Epithelial cell of proximal tubule (primary cell): ENCODE measurements around the gene LCP1. TPM values are rescaled to one million over a fixed set of nuclear protein-coding genes. Genes with fewer than 3 reads are reported as not detected.

Source experiments
- DNase-seq: peaks from one replicate; pipeline ENCODE4 v3.0.0-alpha.2; 2011; ENCODE audit warnings: low read depth
- H3K4me3 ChIP-seq: 2 replicates; pipeline ENCODE4 v1.5.1; 2011; ENCODE audit warnings: low read depth, mild to moderate bottlenecking, low read length
- total RNA-seq: library from RNA; depleted of rRNA; stranded (reverse); fragments of >200 nt; gene quantifications from 2 replicates; pipeline ENCODE4 v1.2.3, GENCODE V29; 2015
- TF ChIP-seq, protein P1 (sequence below): conservative IDR thresholded peaks from 2 replicates; pipeline ENCODE4 v1.5.1; 2012; ENCODE audit warnings: low read depth, mild to moderate bottlenecking, low read length

Gene LCP1
- total RNA-seq, 1 donor from 2014 or later, result 7.0 TPM

DNA sequence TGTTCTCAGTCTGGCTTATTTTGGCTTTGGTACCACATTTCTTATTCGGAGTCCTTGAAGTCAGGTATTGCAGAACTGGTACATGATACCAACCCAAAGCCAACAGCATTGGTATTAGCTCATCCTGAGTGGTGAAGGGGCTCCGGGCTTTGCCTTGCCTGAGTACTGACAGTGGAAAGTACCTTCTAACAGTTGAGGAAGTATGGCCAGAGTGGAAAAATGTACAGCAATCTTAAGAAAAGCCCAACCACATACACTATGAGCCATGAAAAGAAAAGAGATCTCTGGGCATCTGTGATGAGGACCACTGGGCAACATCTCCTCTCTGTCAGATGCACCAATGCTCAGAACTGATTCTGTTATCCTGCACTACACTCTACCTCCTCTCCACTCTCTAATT is 8.3 kb downstream of the LCP1 start:
- no peak overlapping the region for H3K4me3 ChIP-seq
- no peak for DNase-seq
- TF ChIP-seq, protein P1, sequence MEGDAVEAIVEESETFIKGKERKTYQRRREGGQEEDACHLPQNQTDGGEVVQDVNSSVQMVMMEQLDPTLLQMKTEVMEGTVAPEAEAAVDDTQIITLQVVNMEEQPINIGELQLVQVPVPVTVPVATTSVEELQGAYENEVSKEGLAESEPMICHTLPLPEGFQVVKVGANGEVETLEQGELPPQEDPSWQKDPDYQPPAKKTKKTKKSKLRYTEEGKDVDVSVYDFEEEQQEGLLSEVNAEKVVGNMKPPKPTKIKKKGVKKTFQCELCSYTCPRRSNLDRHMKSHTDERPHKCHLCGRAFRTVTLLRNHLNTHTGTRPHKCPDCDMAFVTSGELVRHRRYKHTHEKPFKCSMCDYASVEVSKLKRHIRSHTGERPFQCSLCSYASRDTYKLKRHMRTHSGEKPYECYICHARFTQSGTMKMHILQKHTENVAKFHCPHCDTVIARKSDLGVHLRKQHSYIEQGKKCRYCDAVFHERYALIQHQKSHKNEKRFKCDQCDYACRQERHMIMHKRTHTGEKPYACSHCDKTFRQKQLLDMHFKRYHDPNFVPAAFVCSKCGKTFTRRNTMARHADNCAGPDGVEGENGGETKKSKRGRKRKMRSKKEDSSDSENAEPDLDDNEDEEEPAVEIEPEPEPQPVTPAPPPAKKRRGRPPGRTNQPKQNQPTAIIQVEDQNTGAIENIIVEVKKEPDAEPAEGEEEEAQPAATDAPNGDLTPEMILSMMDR, result no peak

DNA sequence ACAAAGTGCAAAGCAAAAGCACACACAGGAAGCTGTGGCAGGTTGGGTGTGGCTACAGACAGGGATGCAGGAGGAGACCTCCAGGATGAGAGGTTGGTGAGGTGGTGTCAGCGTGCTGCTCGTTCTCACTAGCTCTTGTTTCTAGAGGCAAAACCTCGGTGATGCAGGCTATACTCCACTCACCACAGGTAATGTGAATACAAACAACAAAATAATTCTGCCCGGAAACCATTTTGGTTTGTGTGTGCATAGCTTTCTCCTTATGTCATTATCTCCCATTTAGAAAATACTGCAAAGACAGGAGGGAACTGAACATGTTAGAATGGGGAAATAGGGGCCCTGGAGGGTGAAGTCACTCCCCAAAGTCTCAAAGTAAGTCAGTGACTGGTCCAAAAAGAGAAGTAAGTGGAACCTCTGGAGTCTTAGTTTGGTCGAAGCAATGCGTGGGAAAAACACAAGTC is 9.4 kb downstream of the LCP1 start:
- DNase-seq, result no peak
- H3K4me3 ChIP-seq, result no peak overlapping the region
- TF ChIP-seq, protein P1, result no peak

DNA sequence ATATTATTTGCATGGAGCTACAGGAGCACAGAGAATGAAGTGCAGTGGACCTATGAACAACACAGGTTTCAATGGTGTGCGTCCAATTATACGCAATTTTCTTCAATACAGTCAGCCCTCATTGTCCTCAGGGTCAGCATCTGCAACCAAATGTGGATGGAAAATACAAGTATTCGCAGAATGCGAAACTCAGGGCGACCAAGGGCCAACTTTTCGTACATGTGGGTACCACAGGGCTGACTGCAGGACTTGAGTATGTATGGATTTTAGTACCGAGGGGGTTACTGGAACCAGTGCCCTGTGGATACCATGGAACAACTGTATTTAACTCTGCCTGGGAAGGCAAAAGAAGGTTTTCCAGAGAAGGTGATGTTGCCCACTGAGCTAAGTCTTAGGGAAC is 10.2 kb downstream of the LCP1 start:
- no peak overlapping the region for H3K4me3 ChIP-seq
- no peak for DNase-seq
- TF ChIP-seq, protein P1, result no peak

DNA sequence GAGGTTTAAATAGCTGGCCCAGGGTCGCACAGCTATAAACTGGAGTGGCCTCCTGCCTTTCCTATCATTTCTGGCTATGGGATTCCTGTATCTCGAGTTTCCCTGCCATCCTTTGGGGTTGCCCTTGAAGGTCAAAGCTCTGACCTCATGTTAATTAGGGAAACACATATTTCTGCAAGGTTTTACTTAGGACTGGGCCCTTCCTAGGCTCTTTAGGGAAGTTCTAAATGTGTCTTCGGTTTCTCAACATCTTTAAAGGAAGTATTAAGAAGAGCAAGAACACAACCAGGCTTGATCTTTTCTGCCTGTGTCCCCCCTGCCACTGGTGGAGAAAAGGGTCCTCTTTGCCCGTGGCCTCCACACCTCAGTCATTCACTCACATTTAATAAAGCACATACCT is 10.8 kb downstream of the LCP1 start:
- no peak for DNase-seq
- H3K4me3 ChIP-seq, result no peak overlapping the region
- TF ChIP-seq, protein P1, result no peak

DNA sequence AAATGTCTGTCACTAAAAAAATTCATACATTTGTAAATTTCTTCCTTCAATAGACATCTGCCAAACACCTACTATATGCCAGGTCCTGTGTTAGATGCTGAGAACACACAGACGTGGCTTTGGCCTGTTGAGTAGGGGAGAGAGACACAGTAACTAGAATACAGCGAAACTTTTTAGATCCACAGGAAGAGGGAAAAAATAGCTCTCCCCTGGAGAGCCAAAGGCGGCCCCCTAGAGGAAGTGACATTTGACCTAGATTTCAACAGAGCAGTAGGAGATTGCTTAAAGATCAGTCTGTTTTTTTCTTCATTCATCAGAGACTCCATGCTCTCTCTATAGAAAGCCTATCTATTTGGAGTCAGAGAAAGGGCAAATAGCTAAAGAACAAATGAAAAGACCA is 11.3 kb downstream of the LCP1 start:
- no peak for DNase-seq
- H3K4me3 ChIP-seq, result no peak overlapping the region
- TF ChIP-seq, protein P1, result no peak

DNA sequence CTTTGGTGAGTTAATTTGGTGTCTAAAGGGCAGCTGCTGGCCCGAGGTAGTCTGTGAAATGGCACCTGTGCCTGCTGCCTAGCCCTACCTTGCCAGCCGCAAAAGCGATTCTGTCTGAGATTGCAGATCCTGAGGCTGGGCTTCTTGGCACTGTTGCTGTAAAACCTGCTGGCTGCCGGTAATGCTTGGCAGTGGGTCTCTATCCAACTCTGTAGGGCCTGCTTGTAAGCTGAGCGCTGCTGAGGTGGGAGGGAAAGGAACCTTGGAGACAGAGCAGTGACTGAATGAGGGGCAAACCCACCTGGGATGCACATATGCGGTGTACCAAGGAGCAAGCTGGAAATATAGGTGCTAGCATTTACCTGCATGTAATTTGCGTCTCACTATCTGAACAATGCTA is 11.7 kb downstream of the LCP1 start:
- TF ChIP-seq, protein P1, result no peak
- H3K4me3 ChIP-seq, result no peak overlapping the region
- DNase-seq, result no peak

DNA sequence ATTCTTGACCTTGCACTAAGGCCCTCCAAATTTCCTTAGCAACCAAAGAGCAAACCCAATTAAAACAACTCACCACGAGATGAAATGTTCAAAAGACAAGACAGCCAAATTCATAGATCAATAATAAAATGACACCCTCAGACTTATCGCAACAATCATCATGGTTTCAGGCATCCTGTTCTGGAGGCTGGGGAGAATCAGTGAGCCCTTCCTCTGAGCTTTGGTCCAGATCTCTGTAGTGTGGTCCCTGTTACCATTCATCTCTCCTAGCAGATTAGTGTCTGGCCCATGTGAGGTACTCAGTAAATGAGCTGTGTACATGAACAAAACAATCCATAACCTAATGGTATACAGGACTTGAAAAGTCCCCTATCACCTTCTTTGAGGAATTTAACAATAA is 12.2 kb downstream of the LCP1 start:
- TF ChIP-seq, protein P1, result no peak
- no peak for DNase-seq
- no peak overlapping the region for H3K4me3 ChIP-seq
